Measurements from ENCODE around the gene RSPRY1.

RSPRY1 gene

DNA sequence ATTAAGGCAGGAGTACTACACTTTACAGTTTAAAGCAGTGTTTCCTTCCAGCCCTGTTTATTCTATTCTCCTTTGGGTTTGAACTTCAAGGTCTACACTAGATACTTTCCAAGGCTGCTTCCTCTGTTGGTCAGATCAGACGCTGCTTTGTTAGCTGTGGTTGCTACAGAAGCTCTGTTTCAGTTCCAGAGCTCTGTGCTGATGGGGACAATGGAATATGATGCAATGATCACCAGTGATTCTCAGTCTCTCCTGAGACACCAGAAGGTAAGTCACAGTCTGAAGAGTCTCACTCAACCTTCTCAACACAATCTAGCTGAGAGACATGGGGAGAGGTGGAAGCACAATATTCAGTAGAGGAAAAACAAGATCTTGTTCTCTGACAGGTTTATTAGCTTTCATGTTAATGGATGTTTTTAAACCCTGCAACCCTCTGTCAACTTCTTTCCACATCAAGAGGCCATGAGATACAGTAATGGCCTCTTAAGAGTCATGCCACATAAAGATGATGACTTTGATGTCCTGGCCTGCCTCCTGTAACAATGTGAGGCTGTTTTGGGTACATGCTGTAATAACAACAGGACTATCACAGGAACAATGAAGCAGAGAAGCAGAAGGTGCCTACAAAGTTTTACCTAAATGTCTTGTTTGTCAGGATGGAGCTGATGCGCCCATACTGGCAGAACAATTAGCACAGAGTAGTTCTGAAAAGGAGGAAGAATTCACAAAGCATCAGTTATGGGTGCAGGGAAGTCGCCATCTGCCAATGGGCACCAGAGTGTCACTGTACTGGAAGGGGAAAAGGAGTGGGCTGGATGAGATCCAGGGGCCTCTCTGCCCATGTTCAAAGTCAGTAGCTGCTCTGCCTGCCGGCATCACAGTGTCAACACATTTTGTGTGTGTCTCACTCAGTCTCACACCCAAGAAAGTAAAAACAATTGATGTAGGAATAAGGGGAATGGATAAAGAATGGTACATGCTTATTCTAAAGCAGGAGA lies 33.7 kb upstream of the RSPRY1 start:
- no peak for DNase-seq

DNA sequence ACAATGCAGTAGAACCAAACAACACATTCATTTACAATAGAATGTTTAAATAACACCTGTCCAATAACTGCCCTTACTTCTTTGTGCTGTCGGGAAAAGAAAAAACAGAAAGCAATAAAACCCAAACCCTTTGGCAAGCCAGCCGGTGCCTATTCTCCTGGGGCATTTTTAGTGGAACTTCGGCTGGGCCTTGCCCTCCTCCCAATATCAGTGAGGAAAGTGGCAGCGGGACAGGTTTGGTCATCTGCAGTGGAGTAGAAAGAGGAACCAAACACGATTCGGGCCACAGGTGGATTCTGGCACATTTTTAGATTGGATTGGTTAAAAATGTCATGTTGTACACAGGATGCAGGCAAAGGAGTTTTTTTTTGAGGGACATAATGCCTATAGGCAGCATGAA lies 32.3 kb upstream of the RSPRY1 start:
- DNase-seq: no peak

DNA sequence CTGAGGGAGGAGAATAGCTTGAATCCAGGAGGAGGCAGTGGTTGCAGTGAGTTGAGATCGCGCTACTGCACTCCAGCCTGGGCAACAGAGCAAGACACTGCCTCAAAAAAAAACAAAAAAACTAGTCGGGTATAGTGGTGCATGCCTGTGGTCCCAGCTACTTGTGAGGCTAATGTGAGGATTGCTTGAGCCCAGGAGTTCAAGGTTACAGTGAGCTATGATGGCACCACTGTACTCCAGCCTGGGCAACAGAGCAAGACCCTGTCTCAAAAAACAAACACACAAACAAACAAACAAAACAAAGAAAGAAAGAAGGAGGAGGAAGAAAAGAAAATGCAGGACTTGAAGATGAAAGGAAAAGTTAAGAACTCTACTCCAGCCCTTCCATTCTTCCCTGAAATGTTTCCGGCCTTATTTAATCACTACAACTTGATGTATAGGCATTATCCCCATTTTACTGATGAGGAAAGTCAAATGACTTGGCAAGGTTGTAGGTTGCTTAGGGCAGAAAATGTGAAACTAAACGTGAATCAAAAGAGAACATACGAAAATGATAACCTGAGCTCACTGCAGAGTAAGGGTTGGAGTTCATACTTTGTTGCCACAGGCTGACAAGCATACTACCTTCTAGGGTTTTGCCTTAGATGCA lies 30.3 kb upstream of the RSPRY1 start:
- no peak for DNase-seq

DNA sequence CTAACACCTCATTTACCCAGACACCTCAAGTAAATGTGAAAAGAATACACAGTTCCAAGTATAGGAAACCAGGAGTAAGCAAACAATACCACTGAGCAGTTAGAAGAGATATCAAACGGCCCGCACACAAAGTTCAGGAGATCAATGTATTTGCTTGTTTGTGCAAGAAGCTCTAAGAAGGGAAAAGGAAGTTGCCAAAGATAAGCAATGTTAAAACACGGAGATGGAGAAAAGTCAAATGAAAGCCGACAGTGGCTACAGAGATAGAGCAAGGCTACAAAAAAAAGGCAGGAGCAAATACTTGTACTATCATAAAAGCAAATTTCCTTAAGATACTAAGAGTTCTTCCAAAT lies 29.8 kb upstream of the RSPRY1 start:
- no peak for DNase-seq

DNA sequence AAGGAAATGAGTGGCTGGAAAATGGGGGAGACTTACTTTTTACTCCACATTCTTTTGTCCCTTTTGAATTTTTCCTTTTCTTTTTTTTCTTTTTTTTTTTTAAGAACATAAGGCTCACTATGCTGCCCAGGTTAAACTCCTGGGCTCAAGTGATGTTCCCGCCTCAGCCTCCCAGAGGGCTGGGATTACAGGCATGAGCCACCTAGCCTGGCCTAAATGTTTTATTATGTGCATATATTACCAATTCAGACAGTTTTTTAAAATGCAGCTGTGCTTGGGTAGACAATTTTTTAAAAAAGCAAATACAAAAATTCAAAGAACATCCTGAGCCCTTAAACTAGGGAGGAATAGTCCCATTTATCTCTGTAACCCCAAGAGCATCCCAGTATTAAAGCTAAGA lies 28.6 kb upstream of the RSPRY1 start:
- no peak for DNase-seq

DNA sequence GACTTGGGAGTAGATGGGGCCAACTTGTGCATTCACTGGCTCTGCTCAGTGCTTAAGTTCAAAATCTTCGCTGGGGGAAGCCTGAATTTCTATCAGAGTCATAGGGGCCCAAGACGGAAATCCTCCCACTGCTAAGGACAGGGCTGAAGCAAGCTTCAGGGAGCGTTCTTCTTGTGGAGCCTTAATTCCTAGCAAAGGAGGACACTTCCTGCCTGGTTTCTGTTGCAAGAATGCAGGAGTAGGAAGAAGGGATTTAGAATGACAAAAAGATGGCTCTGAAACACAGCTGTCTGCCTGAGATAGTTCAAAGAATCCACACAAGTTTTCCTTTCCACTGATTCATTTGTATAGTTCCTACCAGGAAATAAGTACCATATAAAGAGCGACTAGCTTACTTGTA lies 26.7 kb upstream of the RSPRY1 start:
- DNase-seq: no peak

DNA sequence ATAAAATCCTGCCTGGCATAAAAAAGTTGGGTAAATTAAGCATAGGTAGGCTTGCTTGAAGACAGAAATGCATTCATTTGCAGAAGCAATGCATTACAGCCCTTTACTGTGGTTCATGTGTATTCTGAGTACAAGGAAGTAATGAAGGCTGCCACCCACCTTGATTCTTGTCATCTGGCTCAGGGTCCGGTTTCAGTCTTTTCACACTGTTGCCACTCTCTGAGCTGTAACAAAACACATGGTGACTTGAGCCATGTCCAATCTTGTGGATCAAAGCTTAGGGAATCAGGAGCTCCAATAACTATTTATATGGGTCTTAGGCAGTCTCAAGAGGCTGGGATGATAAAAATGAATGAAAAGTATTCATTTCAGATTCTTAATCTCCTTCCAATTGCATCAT lies 22.3 kb upstream of the RSPRY1 start:
- DNase-seq: no peak

DNA sequence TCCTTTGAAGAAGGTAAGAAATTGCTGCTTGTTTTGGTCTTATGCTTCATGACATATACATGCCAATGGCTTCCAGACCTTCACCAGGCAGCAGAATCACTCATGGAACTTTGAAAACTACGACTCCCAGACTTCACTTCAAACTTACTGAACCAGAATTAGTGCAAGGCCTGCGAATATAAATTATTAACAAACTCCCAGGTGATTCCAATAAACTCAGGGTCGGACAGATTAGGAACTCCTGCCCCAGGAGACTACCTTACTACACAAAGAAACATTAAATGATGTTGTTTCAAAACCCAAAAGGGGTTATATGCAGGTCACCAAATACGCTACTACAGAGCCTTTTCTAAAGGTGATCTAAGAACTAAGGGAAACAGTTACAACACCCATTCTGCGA lies 20.6 kb upstream of the RSPRY1 start:
- DNase-seq: no peak

DNA sequence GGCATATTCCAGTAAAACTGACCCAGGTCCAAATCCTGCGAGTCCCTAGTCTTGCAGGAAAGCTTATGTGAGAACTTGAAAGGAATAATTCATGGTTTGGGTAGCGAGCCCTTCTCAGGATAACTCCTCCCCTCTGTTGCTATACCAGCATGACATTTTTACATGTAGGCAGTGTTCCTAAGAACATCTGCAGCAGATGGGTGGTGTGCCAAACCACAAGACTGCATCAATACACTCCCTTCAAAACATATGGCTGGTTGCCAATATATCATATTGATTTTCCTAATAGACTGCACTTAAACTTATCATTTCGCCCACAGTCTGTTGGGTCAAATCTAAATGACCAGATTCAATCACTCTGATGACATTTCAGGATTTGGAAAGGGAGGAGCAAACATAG lies 20.2 kb upstream of the RSPRY1 start:
- no peak for DNase-seq

DNA sequence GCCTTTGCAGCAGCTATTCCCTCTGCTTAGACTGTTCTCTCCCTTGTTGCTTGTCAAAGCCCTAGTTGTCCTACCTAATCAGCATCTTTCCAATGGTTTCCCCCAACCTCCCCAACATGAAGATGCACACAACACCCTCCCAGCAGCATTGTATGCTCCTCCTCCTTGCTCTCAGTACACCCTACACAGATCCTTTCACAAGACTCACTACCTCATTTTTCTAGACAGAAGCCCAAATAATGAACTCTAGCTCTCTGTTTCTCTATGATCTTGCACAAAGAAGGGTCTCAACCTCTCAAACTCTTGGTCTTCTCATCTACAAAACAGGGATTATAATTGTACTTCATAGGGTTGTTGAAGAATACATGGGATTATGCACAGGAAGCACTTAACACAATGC lies 19.7 kb upstream of the RSPRY1 start:
- DNase-seq: no peak

DNA sequence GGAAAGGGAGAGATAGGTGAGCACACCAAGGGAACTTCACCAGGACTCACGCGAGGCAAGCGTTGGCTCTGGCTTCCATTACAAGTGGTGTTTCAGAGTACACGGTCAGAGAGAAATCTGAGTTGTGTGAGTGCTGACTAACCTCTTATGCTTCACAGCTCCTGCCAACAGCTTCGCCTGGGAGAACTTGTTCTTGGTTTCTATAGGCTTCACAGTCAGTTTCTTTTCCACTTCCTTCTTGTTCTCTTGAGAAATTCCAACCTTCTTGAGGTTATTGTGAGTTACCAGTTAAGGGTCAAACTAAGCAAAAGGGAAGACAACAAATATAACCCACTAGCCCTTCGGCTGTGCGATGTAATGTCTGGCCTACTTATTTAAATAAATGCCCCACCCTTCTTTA lies 19.2 kb upstream of the RSPRY1 start:
- no peak for DNase-seq

DNA sequence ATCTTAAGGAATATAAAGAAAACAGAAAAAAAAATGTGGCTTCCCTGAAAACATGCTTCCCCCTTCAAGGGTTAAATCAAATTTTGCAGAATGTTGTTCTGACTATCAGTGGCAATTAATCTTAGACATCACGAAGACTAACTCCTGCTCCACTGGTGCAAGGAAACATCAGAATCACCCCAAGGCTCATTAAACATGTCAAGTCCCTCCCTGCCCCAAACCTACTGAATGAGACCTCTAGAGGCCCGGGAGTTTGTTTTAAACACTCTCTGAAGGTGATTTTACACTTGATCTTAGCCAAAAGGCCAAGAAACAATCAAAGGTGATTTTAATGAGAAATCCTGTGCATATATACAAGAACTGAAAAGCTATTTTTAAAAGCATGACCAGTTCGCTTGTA lies 18.6 kb upstream of the RSPRY1 start:
- no peak for DNase-seq

DNA sequence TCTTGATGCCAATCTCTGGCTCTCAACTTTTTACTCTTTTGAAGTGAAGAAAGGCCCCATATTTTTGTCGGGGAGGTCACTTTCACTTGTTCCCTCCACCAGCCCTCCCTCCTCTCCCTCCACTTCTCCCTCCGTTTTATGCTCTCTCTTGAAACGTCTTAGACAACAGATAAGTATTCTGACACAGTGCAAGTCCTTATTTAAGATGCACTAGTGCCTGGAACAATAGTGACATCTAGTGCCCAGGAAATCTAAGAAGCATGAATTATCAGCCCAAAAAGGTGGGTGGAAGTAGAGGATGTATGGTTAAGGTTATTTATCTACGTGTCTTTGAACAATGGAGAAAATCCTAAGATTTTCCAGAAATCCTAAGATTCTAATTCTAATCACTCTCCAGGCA lies 18.2 kb upstream of the RSPRY1 start:
- no peak for DNase-seq

DNA sequence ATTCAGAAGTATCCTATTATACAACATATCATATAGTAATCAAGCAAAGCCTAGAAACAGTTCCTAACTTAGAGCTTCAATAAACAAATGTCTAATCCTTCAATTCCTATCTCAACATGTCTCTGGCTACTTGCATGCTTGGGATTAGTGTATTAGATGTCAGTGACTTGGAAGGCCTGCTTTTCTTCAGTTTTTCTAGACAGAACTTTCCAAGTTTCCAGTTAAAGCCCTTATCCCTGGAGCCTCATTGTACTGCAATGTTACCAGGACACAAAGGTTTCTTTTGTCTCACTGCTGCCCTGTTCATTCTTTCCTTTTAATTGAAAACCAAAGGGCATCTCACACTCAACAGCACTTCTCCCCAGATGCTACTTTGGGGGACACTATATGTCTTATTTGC lies 16.8 kb upstream of the RSPRY1 start:
- no peak for DNase-seq

DNA sequence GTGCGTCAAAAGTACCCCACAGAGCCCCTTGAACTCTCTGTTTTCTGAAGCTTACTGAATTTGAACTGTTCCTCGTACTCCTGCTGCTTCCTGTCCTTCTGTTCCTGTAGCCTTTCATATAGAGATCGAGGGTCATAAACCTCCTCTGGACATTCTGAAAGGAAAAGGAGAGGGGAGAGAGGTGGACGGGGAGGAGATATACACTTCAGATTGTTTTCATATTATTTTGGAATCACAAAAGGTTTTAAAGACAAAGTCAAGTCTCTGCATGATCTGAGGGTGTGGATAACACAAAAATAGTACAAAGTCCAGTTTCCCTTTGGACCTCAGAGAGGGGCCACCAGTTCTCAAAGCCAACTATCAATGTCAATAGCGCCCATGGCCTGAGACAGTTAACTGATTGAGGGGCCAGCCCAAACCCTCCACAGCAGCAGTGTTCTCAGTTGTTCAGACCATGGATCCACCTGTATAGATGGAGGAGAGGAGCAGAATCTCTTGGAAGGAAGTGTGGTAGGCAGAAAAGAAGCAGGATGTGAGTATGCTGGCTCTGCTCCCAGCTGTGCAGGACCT lies 13.3 kb upstream of the RSPRY1 start:
- DNase-seq: no peak

DNA sequence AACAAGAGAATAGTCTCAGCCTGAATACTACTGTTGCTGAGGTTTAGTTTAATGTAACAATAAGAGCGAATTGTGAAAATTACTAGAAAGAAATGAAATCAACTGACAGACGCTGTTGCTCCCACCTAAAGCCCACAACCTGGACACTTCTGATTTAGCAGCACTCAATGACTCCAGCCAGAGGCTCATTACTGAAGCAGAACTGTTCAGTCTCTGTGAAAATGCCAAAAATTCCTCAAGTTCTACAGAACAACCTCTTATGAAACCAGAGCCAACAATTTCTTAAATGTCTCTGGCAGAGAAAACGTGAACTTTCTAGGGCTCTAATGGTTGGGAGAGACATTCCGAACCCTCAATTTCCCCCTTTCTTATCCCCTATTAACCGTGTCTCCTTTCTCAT lies 10.2 kb upstream of the RSPRY1 start:
- no peak for DNase-seq

DNA sequence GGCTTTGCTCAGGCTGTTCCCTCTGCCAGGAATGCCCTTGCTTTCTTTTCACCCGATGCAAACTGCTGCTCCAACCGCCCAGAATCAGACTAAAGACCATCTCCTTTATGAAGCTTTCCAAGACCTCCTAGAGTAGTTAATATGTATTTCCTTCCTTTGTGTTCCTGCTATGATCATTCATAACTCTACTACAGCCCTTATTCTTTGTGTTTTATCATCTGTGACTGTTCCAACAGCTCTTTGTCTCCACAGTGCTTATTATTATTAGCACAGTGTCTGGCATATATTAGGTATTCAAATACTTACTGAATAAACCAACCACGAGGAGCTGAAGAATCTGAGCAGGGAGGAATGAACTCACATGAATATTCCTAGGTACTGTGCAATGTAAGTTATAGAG lies 7.9 kb upstream of the RSPRY1 start:
- DNase-seq: no peak

DNA sequence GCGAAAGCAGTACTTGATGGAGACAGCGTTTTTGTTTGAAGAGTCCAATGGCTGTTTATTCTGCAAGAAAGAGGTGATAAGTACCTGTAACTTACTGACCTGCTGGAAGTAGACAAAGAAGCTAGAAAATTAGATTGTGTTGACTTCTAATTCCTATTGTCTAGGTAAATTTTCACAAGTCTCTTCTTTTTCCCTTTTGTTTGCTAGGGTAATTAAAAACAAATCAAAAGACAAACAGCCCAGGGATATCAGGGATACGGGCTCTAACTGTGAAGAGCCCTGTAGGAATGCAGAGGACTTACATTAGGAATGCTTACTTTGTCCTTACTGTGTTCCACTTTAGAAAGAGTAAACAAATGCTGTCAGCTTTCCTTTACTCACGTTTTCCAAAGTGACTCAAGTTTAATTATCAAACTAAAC lies 7.3 kb upstream of the RSPRY1 start:
- DNase-seq: no peak

DNA sequence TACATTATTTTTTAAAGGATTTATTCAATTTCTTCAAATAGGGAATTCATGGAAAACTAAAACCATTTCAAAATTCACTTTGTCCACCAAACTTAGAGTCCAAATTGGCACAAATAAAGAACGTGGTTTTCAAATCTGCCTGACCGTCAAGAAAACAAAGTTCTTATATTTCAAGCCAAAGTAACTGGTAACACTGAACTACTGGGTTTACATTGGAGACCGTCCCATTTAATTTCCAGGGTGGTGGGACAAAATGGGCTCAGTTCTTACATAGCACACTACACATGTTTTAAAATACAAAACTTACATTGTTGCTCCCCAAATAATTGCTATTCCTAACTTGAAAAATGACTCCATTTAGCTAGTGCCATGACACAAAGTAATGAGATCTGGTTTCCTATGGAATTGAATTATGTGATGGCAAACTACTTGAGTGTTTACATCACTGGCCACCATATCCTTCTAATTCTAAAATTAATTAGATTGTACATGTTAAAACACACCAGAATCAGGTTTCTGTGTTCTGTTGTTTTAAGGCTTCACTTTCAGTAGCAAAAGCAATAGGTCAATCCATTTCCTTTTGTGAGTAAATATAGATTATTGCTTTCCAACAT lies 6.8 kb upstream of the RSPRY1 start:
- DNase-seq: no peak

DNA sequence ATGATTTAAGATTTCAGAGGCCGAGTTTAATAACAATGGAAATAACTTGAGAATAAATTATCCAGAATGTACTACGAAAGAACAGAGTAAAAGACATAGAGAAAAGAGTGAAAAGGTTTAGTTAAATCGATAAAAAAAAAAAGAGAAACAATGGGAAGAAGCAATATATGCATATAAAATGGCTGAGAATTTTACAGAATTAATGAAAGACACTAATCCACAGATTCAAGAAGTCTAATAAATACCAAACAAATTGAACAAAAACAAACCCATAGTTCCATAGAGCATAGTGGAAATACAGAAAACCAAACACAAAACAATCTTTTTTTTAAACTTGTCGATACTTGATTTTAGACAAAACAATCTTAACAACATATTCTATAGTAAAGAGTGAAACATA lies 2.0 kb upstream of the RSPRY1 start:
- no peak for DNase-seq

DNA sequence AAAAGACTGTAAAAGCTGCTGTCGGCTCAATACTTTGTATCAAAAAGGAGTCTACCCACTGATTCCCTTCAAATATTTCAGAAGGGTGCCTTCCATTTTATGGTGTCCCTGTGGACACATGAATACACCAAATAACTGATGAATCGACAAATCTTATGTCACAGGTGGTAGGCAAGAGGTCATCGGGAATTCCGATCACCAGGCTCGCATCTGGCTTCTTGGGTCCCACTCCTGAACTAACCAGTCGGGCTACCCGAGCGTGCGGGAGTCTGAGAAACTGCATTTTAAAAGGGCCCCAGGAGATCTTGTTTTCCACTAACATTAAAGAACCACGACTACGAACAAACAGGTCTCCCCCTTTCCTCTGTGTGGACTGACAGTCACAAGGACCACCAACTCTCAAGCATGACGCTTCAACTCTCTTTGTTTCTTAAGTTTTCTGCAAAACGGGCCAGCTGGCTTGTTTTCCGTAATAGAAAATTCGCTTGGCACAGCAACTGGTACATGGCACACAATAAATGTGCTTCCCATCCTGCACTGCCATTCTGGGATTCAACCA lies 1.2 kb upstream of the RSPRY1 start:
- no peak for DNase-seq

DNA sequence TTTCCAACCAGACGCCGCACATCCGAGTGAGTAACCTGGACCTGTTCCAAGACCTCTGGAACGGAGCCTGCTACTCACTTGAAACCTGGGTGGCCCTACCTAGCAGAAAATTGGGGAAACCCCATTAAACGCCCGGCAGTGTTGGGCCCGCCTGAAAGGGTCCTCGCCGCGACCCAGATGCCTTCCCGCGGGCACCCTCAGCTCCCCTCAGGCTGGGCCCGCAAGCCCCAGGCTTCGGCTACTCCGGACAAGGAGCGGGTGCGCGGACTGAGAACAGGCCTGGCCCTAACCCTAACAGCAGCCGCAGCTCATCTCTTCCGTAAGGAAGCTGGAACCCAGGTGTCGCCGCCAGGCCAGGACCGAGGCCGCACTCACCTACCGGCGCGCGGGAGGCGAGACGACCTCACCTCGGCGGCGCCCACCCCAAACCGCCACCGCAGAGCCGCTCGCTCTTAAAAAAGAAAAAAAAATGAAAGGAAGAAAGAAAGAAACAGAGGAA lies 634 bp upstream of the RSPRY1 start:
- no peak for DNase-seq
